Transverse colon (tissue), 4 donors: Measurements from ENCODE around the gene LDHB. TPM values are rescaled to one million over a fixed set of nuclear protein-coding genes. Genes with fewer than 3 reads are reported as not detected.

Experiments used
- DNase-seq: peaks from one replicate; pipeline ENCODE4 v3.0.0-alpha.2; 2019
- H3K27ac ChIP-seq, 4 donors: fragments of 200-600 bp; sonication (generic); 2 replicates each; pipeline ENCODE4 v1.5.1; 2016 to 2018; ENCODE audit warnings: inconsistent platforms in 4 of 4
- H3K27me3 ChIP-seq: fragments of 200-600 bp; sonication (generic); 2 replicates; pipeline ENCODE4 v1.5.1; 2017; ENCODE audit warnings: inconsistent platforms
- H3K36me3 ChIP-seq, 4 donors: fragments of 200-600 bp; sonication (generic); 2 replicates each; pipeline ENCODE4 v1.5.1; 2017 to 2019; ENCODE audit warnings: inconsistent platforms in 4 of 4
- H3K4me1 ChIP-seq, 4 donors: fragments of 200-600 bp; sonication (generic); 2 replicates each; pipeline ENCODE4 v1.5.1; 2017 to 2020; ENCODE audit warnings: inconsistent platforms in 4 of 4
- H3K4me3 ChIP-seq, 4 donors: fragments of 200-600 bp; sonication (generic); 1 replicate in 1 of 4; 2 replicates in 3 of 4; pipeline versions ENCODE4 v1.5.1 to v1.6.1; 2017 to 2019; ENCODE audit warnings: inconsistent platforms in 4 of 4
- H3K9me3 ChIP-seq, 2 donors: fragments of 200-600 bp; sonication (generic); 2 replicates each; pipeline ENCODE4 v1.5.1; 2017 to 2019; ENCODE audit warnings: inconsistent platforms in 2 of 2
- EP300 ChIP-seq: sonication (generic); formaldehyde crosslinking; IDR thresholded peaks from one replicate; pipeline ENCODE4 v1.6.1; 2017; ENCODE audit warnings: antibody characterized with exemption, low read depth
- POLR2A ChIP-seq: fragments of 450-650 bp; IDR thresholded peaks from one replicate; pipeline ENCODE4 v1.6.1; 2016; ENCODE audit warnings: antibody characterized with exemption, mild to moderate bottlenecking, moderate library complexity
- POLR2AphosphoS5 ChIP-seq, 3 donors: sonication (generic); formaldehyde crosslinking; IDR thresholded peaks; one replicate each; pipeline ENCODE4 v1.6.1; 2016; ENCODE audit warnings: antibody characterized with exemption in 3 of 3
- WGBS, 2 donors: methylation state at CpG; one replicate each; pipeline ENCODE4 v1.1.5; 2018; ENCODE audit warnings: low coverage in 1 of 2; 5-methylcytosine and 5-hydroxymethylcytosine counted together
- in situ Hi-C, 4 donors: fragments of 200-750 bp; cut with MboI; loops; one replicate each; pipeline versions ENCODE4 v1.15.0 to v1.15.1; 2017; ENCODE audit warnings: low sequenced_read_pairs in 3 of 4, low pct_ligation_motif_present in 1 of 4, low pct_unique_long_range_greater_than_20kb in 1 of 4
- intact Hi-C: fragments of 100-400 bp; cut with DNase I; formaldehyde crosslinking; loops from one replicate; pipeline ENCODE4 v1.15.1; 2023; ENCODE audit warnings: low total_unique reads
- total RNA-seq, 4 donors: library from RNA; depleted of rRNA; stranded (reverse); fragments of >200 nt; gene quantifications; one replicate each; pipeline ENCODE4 v1.1.0, GENCODE V29; 2016
- TF ChIP-seq, protein P1 (sequence below), 5 experiments: fragments of 200-600 bp in 3 of 5; fragments of 450-650 bp in 2 of 5; sonication (generic) in 3 of 5; IDR thresholded peaks; 1 replicate in 2 of 5; 2 replicates in 3 of 5; pipeline ENCODE4 v1.5.1; 2016 to 2017; ENCODE audit warnings: antibody characterized with exemption in 5 of 5, inconsistent platforms in 3 of 5, mild to moderate bottlenecking in 2 of 5, moderate library complexity in 1 of 5

The LDHB gene
- total RNA-seq, 4 donors from 2014 or later, result 68.1 to 145 (median 118) TPM

DNA sequence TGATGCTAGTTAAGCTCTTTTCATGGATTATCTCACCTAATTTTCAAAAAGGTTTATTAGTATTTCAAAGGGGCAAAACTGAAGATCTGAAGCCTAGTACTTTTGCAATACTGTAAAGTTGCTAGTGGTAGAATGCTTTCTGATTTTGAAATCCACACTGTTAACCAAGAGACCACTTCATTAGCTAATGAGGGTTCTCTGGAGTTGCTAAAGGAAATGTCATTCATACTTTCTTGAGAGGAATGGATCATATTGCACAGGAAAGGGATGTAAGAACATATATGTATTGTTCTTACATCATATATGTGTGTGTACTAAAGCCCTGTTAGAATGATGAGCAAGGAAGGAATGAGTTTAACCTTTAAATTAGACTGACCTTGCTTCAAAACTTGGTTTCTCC lies 39.0 kb upstream of the LDHB start:
- no peak for TF ChIP-seq POLR2A
- no peak for TF ChIP-seq POLR2AphosphoS5 (IDR thresholded peaks at IDR 0.05)
- TF ChIP-seq, protein P1, sequence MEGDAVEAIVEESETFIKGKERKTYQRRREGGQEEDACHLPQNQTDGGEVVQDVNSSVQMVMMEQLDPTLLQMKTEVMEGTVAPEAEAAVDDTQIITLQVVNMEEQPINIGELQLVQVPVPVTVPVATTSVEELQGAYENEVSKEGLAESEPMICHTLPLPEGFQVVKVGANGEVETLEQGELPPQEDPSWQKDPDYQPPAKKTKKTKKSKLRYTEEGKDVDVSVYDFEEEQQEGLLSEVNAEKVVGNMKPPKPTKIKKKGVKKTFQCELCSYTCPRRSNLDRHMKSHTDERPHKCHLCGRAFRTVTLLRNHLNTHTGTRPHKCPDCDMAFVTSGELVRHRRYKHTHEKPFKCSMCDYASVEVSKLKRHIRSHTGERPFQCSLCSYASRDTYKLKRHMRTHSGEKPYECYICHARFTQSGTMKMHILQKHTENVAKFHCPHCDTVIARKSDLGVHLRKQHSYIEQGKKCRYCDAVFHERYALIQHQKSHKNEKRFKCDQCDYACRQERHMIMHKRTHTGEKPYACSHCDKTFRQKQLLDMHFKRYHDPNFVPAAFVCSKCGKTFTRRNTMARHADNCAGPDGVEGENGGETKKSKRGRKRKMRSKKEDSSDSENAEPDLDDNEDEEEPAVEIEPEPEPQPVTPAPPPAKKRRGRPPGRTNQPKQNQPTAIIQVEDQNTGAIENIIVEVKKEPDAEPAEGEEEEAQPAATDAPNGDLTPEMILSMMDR (IDR thresholded peaks at IDR 0.05), result no peak
- TF ChIP-seq EP300, result no peak
- intact Hi-C loops, result loop anchor here (10.0 kb wide), 2 partner anchors 288 to 318 kb away; no protein-coding TSS in a partner anchor
- no peaks in the 10 kb centered on the region for H3K27me3 ChIP-seq
- no peaks in the 10 kb centered on the region for H3K36me3 ChIP-seq
- H3K27ac ChIP-seq, result no peak overlapping the region
- peaks cover 0 to 5% (median 2%) of the 10 kb centered on the region in 4 donors for H3K4me1 ChIP-seq
- no peak overlapping the region for H3K4me3 ChIP-seq
- in situ Hi-C loops, result loop anchor here (10.0 to 25.0 kb wide), 5 partner anchors 298 to 741 kb away; no protein-coding TSS in a partner anchor
- DNase-seq, result no peak
- H3K9me3 ChIP-seq, result no peaks in the 10 kb centered on the region

DNA sequence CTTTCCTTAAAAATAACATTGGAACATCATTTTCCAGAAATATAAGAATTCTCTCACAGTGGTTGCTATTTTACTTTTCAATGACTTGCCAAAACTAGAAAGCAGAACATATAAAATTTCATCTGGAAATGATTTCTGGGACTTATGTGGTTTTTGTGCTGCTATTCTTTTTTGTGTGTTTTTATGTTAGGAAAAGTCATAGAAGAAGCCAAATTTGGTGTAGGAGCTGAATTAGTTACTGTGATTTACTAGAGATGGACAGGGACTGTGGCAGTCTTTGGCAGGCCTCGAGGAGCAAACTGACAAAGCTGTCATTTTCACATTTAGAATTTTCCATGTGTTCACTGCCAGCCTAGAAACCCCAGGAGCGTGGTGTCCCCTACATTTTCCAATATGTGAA lies 38.3 kb upstream of the LDHB start:
- intact Hi-C loops, result loop anchor here (10.0 kb wide), 2 partner anchors 289 to 319 kb away; no protein-coding TSS in a partner anchor
- WGBS, 2 donors, result 81 to 90% methylated on average over 2 of the region's 2 CpGs
- TF ChIP-seq, protein P1 (IDR thresholded peaks at IDR 0.05), result no peak
- no peak for TF ChIP-seq POLR2AphosphoS5 (IDR thresholded peaks at IDR 0.05)

DNA sequence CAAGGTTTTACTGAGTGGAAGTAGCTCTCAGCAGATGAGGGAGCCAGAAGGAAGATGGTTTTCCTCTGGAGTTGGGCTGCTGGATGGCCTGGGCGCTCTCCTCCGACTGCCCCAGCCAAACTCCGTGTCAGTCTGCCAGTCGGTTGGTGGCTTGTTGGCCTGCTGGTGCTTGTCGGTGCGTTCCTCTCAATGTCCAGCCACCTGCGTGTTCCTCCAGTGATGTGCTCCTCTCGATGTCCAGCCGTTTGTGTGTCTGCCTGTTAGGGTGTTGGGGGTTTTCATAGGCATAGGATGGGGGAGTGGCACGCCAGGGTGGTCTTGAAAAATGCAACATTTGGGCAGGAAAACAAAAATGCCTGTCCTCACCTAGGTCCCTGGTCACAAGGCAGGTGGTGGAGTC lies 37.0 kb upstream of the LDHB start:
- H3K27me3 ChIP-seq, result no peaks in the 10 kb centered on the region
- H3K9me3 ChIP-seq, result no peaks in the 10 kb centered on the region
- no peak overlapping the region for H3K4me3 ChIP-seq
- H3K27ac ChIP-seq, result no peak overlapping the region
- intact Hi-C loops, result loop anchor here (10.0 kb wide), 2 partner anchors 290 to 320 kb away; no protein-coding TSS in a partner anchor
- peaks cover 0 to 5% (median 2%) of the 10 kb centered on the region in 4 donors for H3K4me1 ChIP-seq
- WGBS, 2 donors, result 96% methylated on average over 10 of the region's 10 CpGs; no CpG with 5 or more reads in 1 of the 2 donors
- TF ChIP-seq EP300 (no peak), POLR2A (no peak), POLR2AphosphoS5 (IDR thresholded peaks at IDR 0.05) (no peak)
- TF ChIP-seq, protein P1 (IDR thresholded peaks at IDR 0.05), result no peak
- in situ Hi-C loops, result loop anchor here (10.0 to 25.0 kb wide), 5 partner anchors 300 to 743 kb away; no protein-coding TSS in a partner anchor
- no peaks in the 10 kb centered on the region for H3K36me3 ChIP-seq
- no peak for DNase-seq

More for the DNA sequence above, 38.3 kb upstream of the LDHB start:
- DNase-seq, result no peak
- no peaks in the 10 kb centered on the region for H3K9me3 ChIP-seq
- in situ Hi-C loops, result loop anchor here (10.0 to 25.0 kb wide), 5 partner anchors 299 to 741 kb away; no protein-coding TSS in a partner anchor
- H3K4me1 ChIP-seq, result peaks cover 0 to 5% (median 2%) of the 10 kb centered on the region in 4 donors
- no peaks in the 10 kb centered on the region for H3K36me3 ChIP-seq
- H3K27ac ChIP-seq, result no peak overlapping the region
- no peak overlapping the region for H3K4me3 ChIP-seq
- H3K27me3 ChIP-seq, result no peaks in the 10 kb centered on the region

DNA sequence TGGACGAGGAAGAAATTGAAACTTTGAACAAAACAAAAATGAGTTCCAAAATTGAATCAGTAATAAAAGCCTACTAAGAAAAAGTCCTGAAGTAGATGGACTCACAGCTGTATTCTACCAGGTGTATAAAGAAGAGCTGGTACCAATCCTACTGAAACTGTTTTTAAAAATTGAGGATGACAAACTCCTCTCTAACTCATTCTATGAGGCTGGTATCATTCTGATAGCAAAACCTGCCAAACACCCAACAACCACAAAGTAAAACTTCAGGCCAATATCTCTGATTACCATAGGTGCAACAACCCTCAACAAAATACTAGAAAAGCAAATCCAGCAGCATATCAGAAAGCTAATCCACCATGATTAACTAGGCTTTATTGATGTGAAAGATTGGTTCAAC lies 33.9 kb upstream of the LDHB start:
- Histone ChIP-seq H3K9me3 (peaks cover 0 to 7% of the 10 kb centered on the region in 2 donors), H3K27ac (no peak overlapping the region), H3K36me3 (no peaks in the 10 kb centered on the region), H3K4me1 (no peaks in the 10 kb centered on the region), H3K4me3 (no peak overlapping the region), H3K27me3 (no peaks in the 10 kb centered on the region)
- in situ Hi-C loops, result loop anchor here (10.0 to 25.0 kb wide), 5 partner anchors 303 to 746 kb away; no protein-coding TSS in a partner anchor
- TF ChIP-seq EP300 (no peak), POLR2A (no peak), POLR2AphosphoS5 (IDR thresholded peaks at IDR 0.05) (no peak)
- TF ChIP-seq, protein P1 (IDR thresholded peaks at IDR 0.05), result no peak
- intact Hi-C loops, result loop anchor here (10.0 kb wide), 2 partner anchors 293 to 323 kb away; no protein-coding TSS in a partner anchor
- 76% methylated on average over 1 of the region's 1 CpG; no CpG with 5 or more reads in 1 of the 2 donors for WGBS, 2 donors
- no peak for DNase-seq
